ENCODE results near the gene SPACA5B.
"Not testable (repeated sequence)": the region's sequence is repeated elsewhere in the genome, so short reads cannot be mapped to it uniquely, and the experiment has no call there.

Gene SPACA5B

DNA sequence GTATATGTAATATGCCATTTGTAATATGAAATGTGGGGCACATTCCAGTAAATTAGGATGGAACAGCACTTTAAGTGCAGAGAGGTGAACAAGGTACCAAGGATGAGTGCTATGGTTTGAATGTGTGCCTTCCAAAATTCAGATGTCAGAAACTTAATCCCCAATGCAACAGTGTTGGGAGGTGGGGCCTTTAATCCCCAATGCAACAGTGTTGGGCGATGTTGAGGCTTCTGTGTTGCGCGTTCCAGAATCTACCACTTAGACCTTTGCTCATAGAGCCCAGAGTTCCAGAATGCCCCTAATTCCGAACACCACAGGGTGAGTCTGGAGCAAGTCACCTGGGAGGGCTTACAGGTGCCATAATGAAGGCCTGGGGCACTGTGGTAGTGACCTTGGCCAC, at the start of gene SPACA5B:
SPACA5B (plus strand) TSS at position 301 of the 400 bp plus-strand sequence; CDS start at position 363, 62 bp downstream.
- not testable (repeated sequence) for DNase-seq

DNA sequence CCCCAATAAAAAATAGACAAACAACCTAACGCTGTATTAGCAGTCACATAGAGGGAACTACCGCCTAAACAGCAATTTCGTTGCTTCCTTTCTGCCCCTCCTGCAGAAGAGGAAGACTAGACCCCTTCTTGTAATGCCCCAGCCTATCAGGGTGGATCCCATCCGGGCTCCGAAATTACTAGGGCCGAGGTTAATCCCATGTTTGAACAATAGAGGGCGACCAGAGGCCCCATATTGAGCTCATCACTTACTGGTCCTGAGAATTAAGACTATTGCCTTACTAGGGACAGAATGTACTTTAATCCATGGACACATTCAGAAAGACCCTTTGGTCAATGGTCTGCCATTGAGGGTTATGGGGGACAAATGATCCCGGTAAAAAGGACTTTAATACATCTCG, 47.2 kb upstream of the SPACA5B start:
- peak; percentile 48 for DNase-seq

DNA sequence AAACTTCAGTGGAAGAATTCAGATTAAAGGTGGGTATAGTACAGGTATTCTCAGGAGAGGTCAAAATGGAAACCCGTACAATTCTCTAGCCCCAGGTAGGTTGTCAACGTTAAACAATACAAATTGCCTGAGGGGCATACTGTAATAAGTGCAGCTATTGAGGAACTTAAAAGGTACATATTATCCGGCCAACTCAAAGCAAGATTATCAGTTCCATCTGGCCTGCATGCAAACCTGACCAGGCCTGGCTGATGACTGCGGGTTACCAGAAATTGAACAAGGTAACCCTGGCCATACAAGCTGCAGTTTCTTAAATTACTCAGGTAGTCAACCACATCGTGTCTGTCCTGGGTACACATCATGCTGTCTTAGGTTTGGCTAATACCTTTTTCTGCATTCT, 46.7 kb upstream of the SPACA5B start:
- DNase-seq: no peak

DNA sequence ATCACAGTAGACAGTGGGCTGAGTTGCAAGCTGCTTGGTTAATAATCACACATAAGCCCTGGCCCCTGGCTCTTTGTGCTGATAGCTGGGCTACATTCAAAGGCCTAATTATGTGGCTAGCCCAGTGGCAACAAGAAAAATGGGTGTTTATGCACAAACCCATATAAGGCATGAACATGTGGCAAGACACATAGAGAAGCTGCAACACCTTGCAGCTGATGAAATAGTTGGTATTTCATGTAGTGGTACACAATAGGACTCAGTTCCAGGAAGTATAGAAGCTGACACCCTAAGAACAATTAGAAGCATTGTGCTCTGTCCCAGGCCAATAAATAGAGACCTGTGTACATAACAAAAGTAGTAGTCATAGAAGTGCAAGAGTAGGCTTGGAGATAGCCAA, 44.3 kb upstream of the SPACA5B start:
- DNase-seq: no peak

DNA sequence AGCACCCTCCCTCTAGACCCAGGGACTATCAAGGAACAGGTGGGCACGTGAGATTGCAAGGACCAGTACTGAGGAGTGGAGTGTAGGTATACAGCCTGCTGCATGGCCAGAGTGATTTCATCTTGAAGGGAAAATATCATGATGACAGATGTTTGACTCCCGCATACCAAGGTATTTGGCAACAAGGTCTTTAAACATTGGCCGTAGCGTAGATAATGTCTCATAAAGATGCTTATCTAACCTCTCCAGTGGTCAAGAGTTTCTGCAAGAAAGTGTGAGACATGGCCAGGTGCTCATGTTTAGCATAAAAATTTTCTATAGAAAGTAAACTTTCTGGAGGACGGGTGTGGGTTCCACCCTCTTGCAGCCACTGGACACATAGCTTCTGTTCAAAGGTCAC, 40.3 kb upstream of the SPACA5B start:
- DNase-seq: no peak

DNA sequence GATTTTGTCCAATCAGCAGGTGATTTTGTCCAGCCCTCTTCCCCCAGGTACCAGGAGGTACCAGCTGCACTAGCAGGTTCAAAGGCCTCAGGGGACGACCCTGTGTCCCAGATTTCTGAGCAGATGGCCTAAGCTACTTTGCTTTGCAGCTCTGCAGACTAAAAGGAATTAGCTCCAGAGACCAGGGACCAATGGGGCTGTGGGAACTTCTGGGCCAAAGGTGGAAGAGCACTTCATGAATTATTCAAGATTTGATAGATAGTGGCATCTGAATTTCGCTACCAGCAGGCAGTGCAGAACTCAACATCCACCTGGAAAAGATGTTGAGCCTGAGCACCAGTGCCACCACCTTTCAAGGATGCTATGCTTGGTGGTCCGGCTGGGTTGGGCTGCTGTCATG, 37.9 kb upstream of the SPACA5B start:
- not testable (repeated sequence) for DNase-seq

DNA sequence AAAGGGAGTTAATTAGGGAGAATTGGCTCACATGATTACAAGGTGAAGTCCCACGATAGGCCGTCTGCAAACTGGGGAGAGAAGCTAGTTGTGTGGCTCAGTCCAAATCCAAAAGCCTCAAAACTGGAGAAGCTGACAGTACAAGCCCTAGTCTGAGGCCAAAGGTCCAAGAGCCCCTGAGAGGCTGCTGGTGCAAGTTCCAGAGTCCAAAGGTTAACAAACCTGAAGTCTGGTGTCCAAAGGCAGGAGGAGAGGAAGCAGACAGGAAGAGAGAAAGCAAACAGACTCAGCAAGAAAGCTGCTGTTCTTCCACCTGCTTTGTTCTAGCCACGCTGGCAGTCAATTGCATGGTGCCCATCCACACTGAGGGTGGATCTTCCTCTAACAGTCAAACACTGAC, 29.0 kb upstream of the SPACA5B start:
- DNase-seq: no peak

DNA sequence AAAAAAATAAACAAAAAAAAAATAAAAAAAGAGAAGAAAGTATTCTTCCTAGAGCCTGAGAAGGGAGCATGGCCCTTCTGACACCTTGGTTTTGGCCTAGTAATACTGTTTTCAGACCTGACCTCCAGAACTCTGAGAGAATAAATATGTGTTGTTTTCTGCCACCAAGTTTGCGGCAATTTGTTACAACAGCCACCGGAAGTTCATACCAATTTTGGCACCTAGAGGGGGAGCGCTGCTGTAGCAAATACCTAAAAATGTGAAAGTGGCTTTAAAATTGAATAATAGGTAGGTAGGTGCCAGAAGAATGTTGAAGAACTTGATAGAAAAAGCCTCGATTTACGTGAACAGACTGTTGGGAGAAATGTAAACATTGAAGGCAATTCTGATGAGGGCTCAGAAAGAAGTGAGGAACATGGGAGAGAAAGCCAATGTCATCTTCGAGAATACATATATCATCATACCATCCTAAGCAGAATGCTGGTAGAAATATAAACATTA, 27.5 kb upstream of the SPACA5B start:
- DNase-seq: no peak

DNA sequence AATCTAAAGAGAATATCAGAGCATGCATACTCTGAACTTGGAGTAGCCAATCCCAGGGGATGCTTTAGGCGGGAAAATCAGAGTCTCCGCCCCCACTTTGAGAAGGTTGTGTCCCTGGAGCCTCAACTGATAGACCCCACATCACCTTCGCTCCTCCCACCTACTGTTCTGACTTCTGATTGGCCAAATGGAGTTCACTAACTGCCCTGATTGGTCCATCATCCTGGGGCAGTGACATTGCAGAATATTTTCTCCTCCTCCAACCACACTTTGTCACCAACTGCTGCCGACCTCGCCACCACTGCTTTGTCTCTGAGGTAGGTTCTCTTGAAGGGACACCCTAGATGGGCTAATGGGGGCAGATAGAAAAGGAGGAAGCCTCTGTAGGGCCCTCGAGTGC, 22.7 kb upstream of the SPACA5B start:
- DNase-seq: no peak

DNA sequence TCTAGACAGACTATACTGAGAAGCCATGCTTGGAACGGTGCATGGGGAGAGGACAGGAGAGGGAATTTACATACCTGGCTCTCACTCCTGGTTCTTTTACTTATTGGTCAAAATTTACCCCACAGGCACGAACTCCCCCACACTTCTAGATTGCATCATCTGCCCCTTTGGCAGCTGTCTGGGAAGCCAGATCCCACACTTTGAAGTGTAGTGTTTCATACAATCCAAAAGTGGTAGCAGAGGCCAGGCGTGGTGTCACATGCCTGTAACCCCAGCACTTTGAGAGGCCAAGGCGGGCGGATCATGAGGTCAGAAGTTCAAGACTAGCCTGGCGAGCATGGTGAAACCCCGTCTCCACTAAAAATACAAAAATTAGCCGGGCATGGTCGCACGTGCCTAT, 5.1 kb upstream of the SPACA5B start:
- DNase-seq: not testable (repeated sequence)

DNA sequence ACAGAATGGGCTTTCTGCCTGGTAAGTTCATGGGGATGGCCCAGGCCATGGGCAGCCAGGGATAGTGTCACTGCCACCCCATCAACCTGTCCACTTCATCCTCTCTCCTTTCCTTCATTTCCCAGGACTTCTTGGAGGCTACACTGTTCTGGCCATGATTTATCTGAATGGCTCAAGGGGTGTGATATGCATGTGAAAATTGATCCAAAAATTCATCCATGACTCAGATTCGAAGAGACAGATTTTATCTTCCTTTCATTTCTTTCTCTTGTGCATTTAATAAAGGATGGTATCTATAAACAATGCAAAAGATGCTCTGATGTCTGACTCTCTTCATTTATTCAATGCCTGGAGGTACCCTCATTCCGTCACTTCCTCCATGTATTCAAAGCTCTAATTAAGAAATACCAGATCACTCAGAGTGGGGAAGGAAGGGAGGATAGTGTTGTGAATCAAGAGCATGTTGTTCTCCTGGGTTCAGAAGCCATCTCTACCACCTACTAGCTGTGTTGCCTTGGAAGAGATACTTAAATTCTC, 1.9 kb downstream of the SPACA5B start:
- not testable (repeated sequence) for DNase-seq

DNA sequence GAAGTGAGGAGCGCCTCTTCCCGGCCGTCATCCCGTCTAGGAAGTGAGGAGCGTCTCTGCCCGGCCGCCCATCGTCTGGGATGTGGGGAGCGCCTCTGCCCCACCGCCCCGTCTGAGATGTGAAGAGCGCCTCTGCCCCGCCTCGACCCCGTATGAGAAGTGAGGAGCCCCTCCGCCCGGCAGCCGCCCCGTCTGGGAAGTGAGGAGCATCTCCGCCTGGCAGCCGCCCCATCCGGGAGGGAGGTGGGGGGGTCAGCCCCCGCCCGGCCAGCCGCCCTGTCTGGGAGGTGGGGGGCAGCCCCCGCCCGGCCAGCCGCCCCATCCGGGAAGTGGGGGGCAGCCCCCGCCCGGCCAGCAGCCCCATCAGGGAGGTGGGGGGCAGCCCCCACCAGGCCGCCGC, 8.7 kb downstream of the SPACA5B start:
- not testable (repeated sequence) for DNase-seq

DNA sequence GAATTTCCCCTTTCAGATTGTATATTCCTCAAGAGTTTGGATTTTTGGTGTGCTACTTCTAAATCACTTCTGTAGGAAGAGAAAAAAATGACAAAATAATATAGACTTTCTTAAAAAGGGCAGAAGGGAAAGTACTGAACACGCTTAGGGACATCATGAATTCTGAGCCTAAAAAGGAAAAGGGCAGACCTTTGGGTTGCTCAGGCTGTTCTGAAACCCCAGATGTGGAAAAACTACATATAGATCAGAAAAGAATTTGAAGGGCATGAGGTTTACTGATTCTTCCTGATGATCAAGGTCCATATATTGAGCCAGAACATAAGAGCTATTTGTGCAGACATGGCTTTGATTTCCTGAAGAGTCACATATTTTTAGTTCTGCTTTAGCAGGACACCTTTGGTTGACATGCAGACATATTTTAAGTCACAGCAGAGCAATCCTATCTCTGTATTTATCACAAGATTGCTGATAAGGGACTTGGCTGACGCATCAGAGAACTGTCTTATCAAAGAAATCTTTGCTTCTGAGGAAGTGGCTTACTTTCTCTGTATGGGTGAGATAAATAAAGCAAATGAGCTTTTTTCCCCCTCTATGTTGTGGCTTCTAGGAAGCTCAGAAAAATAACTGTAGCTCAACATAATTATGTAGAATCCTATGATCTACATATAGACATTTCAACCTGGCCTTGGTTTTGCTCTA, 11.5 kb downstream of the SPACA5B start:
- not testable (repeated sequence) for DNase-seq

DNA sequence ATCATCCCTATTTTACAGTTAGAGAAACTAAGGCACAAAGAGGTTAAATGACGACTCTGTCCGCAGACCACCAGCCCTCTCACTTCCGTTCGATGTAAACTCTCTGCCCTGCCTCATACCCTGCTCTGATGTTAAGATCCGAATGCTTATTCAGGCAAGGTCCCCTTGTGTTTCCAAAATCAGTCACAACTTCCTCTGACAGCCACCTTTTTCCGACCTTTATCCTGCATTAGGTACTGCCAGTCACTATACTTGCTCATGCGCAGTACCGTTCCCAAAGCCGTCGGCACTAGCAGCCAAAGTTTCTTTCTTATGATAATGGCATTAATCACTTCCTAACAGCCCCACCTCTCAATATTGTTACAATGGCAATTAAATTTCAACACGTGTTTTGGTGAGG, 12.3 kb downstream of the SPACA5B start:
- not testable (repeated sequence) for DNase-seq

DNA sequence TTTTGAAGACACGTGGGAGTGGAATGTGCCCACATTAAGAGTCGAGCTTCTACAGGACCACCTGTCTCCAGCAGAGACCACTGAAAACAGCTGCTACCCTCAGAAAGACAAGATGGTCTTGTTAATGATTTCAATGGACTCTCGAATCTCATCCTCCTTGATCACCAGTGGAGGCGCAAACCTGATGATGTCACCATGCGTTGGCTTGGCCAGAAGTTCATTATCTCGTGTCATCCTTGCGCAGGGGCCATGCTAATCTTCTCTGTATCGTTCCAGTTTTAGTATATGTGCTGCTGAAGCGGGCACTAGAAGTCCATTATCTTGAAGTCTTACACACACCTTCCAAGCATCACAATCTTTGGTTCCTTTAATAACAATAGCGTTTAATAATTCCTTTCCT, 23.3 kb downstream of the SPACA5B start:
- no peak for DNase-seq

DNA sequence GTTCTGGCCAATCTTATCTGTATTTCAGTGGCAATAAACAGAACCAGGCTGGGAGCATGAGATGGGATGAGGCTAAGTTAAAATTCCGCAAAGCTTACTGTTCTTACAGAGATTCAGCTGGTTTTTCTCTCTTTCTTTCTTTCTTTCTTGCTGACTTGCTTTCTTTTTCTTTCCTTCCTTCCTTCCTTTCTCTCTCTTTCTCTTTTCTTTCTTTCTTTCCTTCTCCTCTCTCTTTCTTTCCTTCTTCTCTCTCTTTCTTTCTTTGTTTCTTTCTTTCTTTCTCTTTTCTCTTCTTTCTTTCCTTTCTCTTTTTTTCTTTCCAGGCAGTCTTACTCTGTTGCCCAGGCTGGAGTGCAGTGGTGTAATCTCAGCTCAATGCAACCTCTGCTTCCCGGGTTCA, 24.4 kb downstream of the SPACA5B start:
- no peak for DNase-seq

DNA sequence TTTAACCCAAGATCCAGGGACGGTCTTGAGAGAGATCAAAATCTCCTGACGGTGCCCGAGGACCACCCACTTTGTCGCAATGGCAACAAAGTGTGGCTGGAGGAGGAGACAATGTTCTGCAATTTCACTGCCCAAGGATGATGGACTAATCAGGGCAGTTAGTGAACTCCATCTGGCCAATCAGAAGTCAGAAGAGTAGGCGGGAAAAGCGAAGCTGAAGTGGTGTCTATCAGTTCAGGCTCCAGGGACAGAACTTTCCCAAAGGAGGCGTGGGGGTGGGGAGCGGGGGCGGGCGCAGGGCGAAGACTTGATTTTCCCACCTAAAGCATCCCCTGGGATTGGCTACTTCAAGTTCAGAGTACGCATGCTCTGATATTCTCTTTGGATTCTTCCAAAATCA, 25.6 kb downstream of the SPACA5B start:
- no peak for DNase-seq

DNA sequence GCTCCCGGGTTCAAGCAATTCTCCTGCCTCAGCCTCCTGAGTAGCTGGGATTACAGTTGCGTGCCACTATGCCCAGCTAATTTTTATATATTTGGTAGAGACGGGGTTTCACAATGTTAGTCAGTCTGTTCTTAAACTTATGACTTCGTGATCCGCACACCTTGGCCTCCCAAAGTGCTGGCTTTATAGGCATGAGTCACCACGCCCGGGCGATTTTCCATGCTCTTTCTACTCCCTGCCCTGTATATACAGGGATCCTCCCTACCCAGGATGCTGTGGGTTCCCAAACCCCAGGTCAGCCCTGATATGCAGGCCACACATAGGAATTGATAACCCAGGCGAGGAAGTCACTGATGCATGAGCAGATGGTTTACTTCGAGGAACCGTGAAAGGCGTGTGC, 34.8 kb downstream of the SPACA5B start:
- no peak for DNase-seq

DNA sequence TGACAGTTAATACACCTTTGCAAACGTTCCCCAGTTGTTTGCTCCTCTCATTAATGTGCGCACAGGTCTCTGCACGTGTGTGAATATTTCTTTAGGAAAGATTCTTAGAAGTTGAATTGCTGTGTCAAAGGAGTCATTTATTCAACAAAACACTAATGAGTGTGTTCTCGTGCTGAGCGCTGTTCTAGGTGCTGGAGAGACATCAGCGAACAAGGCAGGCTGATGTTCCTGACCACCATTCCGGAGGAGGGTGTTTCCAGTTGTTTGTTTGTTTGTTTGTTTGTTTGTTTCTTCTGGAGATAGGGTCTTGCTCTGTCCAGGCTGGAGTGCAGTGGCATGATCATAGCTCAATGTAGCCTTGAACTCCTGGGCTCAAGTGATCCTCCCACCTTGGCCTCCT, 35.9 kb downstream of the SPACA5B start:
- not testable (repeated sequence) for DNase-seq

DNA sequence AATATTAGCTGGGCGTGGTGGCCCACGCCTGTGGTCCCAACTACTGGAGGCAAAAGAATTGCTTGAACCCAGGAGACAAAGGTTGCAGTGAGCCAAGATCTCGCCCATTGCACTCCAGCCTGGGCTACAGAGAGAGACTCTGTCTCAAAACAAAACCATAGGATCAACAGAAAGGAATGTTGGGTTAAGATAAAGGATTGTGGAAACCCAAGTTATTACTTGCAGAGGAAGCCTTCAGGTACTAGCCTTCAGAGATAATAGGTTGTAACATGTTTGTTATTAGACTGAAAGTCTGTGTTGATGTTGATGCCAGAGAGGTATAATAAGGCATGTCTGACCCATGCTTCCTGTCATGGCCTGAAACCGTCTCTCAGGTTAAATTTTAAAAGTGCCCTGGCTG, 49.3 kb downstream of the SPACA5B start:
- no peak for DNase-seq

DNA sequence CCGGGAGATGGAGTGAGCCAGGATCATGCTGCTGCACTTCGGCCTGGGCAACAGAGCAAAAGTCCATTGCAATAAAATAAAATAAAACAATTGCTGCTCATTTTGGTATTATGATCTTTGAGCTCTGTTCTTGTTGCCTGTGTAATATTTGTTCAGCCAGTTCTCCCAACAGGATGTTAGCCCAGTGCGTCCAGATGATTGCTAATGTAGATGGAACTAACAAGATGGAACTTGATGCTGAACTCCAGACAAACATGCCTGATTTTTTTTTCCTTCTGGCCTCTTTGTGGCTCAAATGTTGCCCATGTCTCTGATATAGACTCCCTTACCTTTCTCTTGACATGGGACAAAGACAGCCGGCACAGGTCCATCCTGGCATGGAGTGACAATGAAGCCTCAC, 50.4 kb downstream of the SPACA5B start:
- DNase-seq: no peak

DNA sequence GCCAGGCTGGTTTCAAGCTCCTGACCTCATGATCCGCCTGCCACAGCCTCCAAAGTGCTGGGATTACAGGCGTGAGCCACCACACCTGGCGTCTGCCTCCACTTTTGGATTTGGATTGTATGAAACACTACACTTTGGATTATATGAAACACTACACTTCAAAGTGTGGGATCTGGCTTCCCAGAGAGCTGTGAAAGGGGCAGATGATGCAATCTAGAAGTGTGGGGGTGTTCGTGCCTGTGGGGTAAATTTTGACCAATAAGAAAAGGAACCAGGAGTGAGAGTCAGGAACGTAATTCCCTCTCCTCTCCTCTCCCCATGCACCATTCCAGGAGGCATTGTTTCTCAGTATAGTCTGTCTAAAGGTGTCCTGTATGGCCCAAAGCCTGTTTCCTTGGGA, 51.5 kb downstream of the SPACA5B start:
- not testable (repeated sequence) for DNase-seq
